HUES6 (cell line): Measurements from ENCODE around the gene DMPK.
"Not testable (repeated sequence)": the region's sequence is repeated elsewhere in the genome, so short reads cannot be mapped to it uniquely, and the experiment has no call there.

ENCODE experiments used
- H3K27ac ChIP-seq: 2 replicates; pipeline ENCODE4 v1.7.0; 2013; ENCODE audit warnings: low read depth, mild to moderate bottlenecking, low read length, inconsistent platforms
- H3K27me3 ChIP-seq: 2 replicates; pipeline ENCODE4 v1.6.1; 2013; ENCODE audit warnings: low read length; ENCODE audit not compliant: control insufficient read depth, insufficient read depth
- H3K36me3 ChIP-seq: 2 replicates; pipeline ENCODE4 v1.6.1; 2013; ENCODE audit warnings: low read length; ENCODE audit not compliant: control insufficient read depth, insufficient read depth
- H3K4me1 ChIP-seq: 2 replicates; pipeline ENCODE4 v1.6.1; 2013; ENCODE audit warnings: low read length; ENCODE audit not compliant: control insufficient read depth, insufficient read depth
- H3K4me3 ChIP-seq: 2 replicates; pipeline ENCODE4 v1.5.1; 2013; ENCODE audit warnings: low read depth, low read length
- H3K9ac ChIP-seq: one replicate; pipeline ENCODE4 v1.6.1; 2013; ENCODE audit warnings: mild to moderate bottlenecking, low read length
- H3K9me3 ChIP-seq: 2 replicates; pipeline ENCODE4 v1.6.1; 2013; ENCODE audit warnings: low read depth, low read length; ENCODE audit not compliant: control insufficient read depth, insufficient read depth

Gene DMPK

DNA sequence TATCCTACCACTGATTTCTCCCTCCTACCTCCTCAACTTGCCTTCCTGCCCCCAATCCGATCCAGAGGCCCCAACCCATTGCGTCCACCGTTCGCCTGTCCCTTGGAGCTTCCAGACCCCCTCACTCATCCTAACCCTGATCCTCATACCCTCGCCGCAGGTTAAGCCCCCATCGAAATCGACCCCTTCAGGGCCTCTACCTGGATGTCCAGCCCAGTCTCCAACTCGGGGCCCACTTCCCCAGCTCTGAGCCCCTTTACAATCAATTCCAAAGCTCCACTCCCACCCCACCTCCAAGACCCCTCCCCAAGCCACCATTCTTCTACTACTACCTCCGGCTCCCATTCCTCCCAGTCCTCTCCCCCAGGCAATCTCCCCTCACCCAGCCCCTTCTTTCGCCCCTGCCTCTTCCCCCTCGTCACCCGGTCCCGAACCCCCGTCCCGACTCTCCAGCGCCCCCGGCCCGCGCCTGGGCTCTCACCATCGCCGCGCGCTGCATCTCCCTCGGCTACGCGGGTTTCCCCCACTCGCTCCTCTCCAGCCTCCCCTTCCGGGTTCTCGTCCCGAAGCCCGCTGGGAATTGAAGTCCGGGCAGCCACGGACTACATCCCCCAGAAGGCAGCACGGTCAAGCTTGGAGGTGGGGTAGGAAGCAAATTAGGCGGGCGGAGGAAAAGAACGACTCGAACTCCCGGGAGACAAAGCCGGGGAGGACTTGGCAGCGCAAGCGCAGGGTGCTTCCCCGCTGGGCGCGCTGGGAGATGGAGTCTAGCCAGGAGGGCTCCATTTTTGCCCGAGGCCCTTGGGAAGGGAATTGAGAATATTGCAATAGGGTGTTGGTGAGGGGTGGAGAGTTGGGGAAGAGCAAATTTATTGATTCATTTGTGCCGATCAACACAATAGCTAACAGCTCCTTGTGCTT lies 51.7 kb downstream of the DMPK start, which contains the start of gene FBXO46:
Gene FBXO46 (minus strand): TSS at position 529 of the 921 bp plus-strand sequence. CDS start 17,401 bp downstream, outside the sequence.
- Histone ChIP-seq H3K27ac (peak within 1 kb of the TSS; percentile 33; the same call in 1 of the 2 replicates), H3K9me3 (no peaks in the 10 kb centered on the region), H3K4me3 (peak within 1 kb of the TSS; percentile 88), H3K36me3 (no peaks in the 10 kb centered on the region), H3K27me3 (no peaks in the 10 kb centered on the region), H3K4me1 (peaks cover 4% of the 10 kb centered on the region; the same call in 1 of the 2 replicates), H3K9ac (peak within 1 kb of the TSS; percentile 82)

- Histone ChIP-seq H3K27ac (peak overlapping the region; percentile 33; the same call in 1 of the 2 replicates), H3K4me1 (peaks cover 4% of the 10 kb centered on the region; the same call in 1 of the 2 replicates)
These were observed 52.4 kb downstream of the DMPK start for GRCh38 chr19:45729800-45730290.

DNA sequence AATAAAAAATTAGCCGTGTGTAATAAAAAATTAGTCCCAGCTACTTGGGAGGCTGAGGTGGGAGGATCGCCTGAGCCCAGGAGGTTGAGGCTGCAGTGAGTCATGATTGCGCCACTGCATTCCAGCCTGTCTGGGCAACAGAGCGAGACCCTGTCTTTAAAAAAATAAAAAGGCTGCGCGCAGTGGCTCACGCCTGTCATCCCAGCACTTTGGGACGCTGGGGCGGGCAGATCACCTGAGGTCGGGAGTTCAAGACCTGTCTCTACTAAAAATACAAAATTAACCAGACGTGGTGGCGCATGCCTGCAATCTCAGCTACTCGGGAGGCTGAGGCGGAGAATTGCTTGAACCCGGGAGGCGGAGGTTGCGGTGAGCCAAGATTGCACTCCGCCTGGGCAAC lies 53.6 kb downstream of the DMPK start:
- H3K9me3 ChIP-seq, H3K36me3 ChIP-seq, H3K27ac ChIP-seq, H3K27me3 ChIP-seq, H3K4me3 ChIP-seq, H3K9ac ChIP-seq, H3K4me1 ChIP-seq: not testable (repeated sequence)

More at GRCh38 chr19:45729800-45730290, 52.4 kb downstream of the DMPK start:
- Histone ChIP-seq H3K36me3 (no peaks in the 10 kb centered on the region), H3K27me3 (no peaks in the 10 kb centered on the region), H3K9me3 (no peaks in the 10 kb centered on the region), H3K9ac (peak overlapping the region; percentile 82), H3K4me3 (peak overlapping the region; percentile 88)

GRCh38 chr19:45720065-45720464 lies 62.2 kb downstream of the DMPK start:
- Histone ChIP-seq H3K4me1 (peaks cover 15% of the 10 kb centered on the region), H3K36me3 (peaks cover 18% of the 10 kb centered on the region)
- not testable (repeated sequence) for H3K4me3 ChIP-seq, H3K27me3 ChIP-seq, H3K9ac ChIP-seq, H3K27ac ChIP-seq, H3K9me3 ChIP-seq
